ENCODE data around the gene OLFML2A. TPM values are rescaled to one million over a fixed set of nuclear protein-coding genes. Genes with fewer than 3 reads are reported as not detected.
A peak's percentile ranks its signal among the peaks of the same experiment; 100 is the strongest.

Gene OLFML2A
- total RNA-seq, 4 donors from 2014 or later, result 39.0 to 98.9 (median 60.3) TPM

- 94% methylated on average over 6 of the region's 11 CpGs for WGBS
- no peaks in the 10 kb centered on the region for H3K27me3 ChIP-seq
- no peak for DNase-seq (ENCODE audit: extremely low spot score)
- TF ChIP-seq POLR2A (IDR thresholded peaks at IDR 0.05; ENCODE audit: low read depth) (no peak), EP300 (IDR thresholded peaks at IDR 0.05) (no peak), POLR2AphosphoS5 (IDR thresholded peaks at IDR 0.05) (no peak), CTCF (IDR thresholded peaks at IDR 0.05) (no peak)
- no peak overlapping the region for H3K4me3 ChIP-seq
- intact Hi-C loops (cut with DNase I), result no loop called here
- H3K27ac ChIP-seq (replicated peaks in 1 of 4), result peak overlapping the region in 3 of 4 donors; percentile 59 to 64 (median 64)
- no peaks in the 10 kb centered on the region for H3K9me3 ChIP-seq
- H3K4me1 ChIP-seq, result peaks cover 51 to 77% (median 66%) of the 10 kb centered on the region in 4 donors
- peaks cover 0 to 12% (median 2%) of the 10 kb centered on the region in 4 donors for H3K36me3 ChIP-seq
Observed at GRCh38 chr9:124794902-124795491, 18.1 kb downstream of the OLFML2A start.

- intact Hi-C loops (cut with DNase I), result no loop called here
- H3K9me3 ChIP-seq, result no peaks in the 10 kb centered on the region
Observed at GRCh38 chr9:124795881-124796431, 19.0 kb downstream of the OLFML2A start.

GRCh38 chr9:124797343-124798103 is 20.6 kb downstream of the OLFML2A start:
- Histone ChIP-seq H3K27ac (replicated peaks in 1 of 4) (peak overlapping the region; percentile 64), H3K4me3 (no peak overlapping the region), H3K4me1 (peaks cover 62 to 80% (median 71%) of the 10 kb centered on the region in 4 donors), H3K27me3 (no peaks in the 10 kb centered on the region), H3K9me3 (no peaks in the 10 kb centered on the region), H3K36me3 (peaks cover 0 to 15% (median 8%) of the 10 kb centered on the region in 4 donors)
- peak in 1 of 2 donors; percentile 43 for TF ChIP-seq POLR2AphosphoS5 (IDR thresholded peaks at IDR 0.05)
- TF ChIP-seq POLR2A (IDR thresholded peaks at IDR 0.05; ENCODE audit: low read depth), result no peak
- DNase-seq (ENCODE audit: extremely low spot score), result no peak
- intact Hi-C loops (cut with DNase I), result no loop called here
- WGBS, result 42% methylated on average over 8 of the region's 10 CpGs

More at GRCh38 chr9:124795881-124796431, 19.0 kb downstream of the OLFML2A start:
- Histone ChIP-seq H3K27me3 (no peaks in the 10 kb centered on the region), H3K4me3 (no peak overlapping the region), H3K36me3 (peaks cover 0 to 4% (median 0%) of the 10 kb centered on the region in 4 donors), H3K4me1 (peaks cover 61 to 87% (median 73%) of the 10 kb centered on the region in 4 donors), H3K27ac (replicated peaks in 1 of 4) (peak overlapping the region in 3 of 4 donors; percentile 64)
- DNase-seq (ENCODE audit: extremely low spot score), result no peak
- TF ChIP-seq POLR2AphosphoS5 (IDR thresholded peaks at IDR 0.05), result peak; percentile 8 to 43
- no peak for TF ChIP-seq EP300 (IDR thresholded peaks at IDR 0.05)
- 66% methylated on average over 4 of the region's 9 CpGs for WGBS

GRCh38 chr9:124799274-124800006 is 22.5 kb downstream of the OLFML2A start:
- no peak overlapping the region for H3K27ac ChIP-seq (replicated peaks in 1 of 4)
- peaks cover 50 to 67% (median 58%) of the 10 kb centered on the region in 4 donors for H3K4me1 ChIP-seq

More at GRCh38 chr9:124799274-124800006, 22.5 kb downstream of the OLFML2A start:
- TF ChIP-seq POLR2AphosphoS5 (IDR thresholded peaks at IDR 0.05), result no peak
- TF ChIP-seq CTCF (IDR thresholded peaks at IDR 0.05), result no peak
- TF ChIP-seq EP300 (IDR thresholded peaks at IDR 0.05), result no peak
- TF ChIP-seq POLR2A (IDR thresholded peaks at IDR 0.05; ENCODE audit: low read depth), result no peak
- Histone ChIP-seq H3K27me3 (no peaks in the 10 kb centered on the region), H3K4me3 (no peak overlapping the region), H3K36me3 (peaks cover 0 to 24% (median 11%) of the 10 kb centered on the region in 4 donors), H3K9me3 (no peaks in the 10 kb centered on the region)
- intact Hi-C loops (cut with DNase I), result no loop called here
- WGBS, result 80% methylated on average over 8 of the region's 13 CpGs
- DNase-seq (ENCODE audit: extremely low spot score), result no peak

All from esophagus muscularis mucosa (tissue), 4 donors.